AG20443 (cell line): Measurements from ENCODE around the gene CNGA3.

ENCODE experiments used
- DNase-seq: peaks from one replicate; pipeline ENCODE4 v3.0.0; 2012; ENCODE audit warnings: low spot score, mixed read lengths

The CNGA3 gene

GRCh38 chr2:98377544-98377943 lies 31.3 kb downstream of the CNGA3 start:
- DNase-seq, result no peak

GRCh38 chr2:98378196-98378595 lies 31.9 kb downstream of the CNGA3 start:
- DNase-seq, result no peak

- peak; percentile 79 for DNase-seq
These were observed 32.6 kb downstream of the CNGA3 start for GRCh38 chr2:98378901-98379300.

- DNase-seq, result no peak
These were observed 33.3 kb downstream of the CNGA3 start for GRCh38 chr2:98379311-98380202.

- DNase-seq, result no peak
These were observed 33.9 kb downstream of the CNGA3 start for GRCh38 chr2:98380203-98380535.

- DNase-seq, result no peak
These were observed 35.2 kb downstream of the CNGA3 start for GRCh38 chr2:98381494-98381893.

GRCh38 chr2:98382086-98382485 lies 35.8 kb downstream of the CNGA3 start:
- DNase-seq, result no peak

- DNase-seq, result no peak
These were observed 36.5 kb downstream of the CNGA3 start for GRCh38 chr2:98382739-98383138.

- no peak for DNase-seq
These were observed 36.9 kb downstream of the CNGA3 start for GRCh38 chr2:98383166-98383565.

GRCh38 chr2:98385050-98385699 lies 38.9 kb downstream of the CNGA3 start:
- DNase-seq, result peak; percentile 91

GRCh38 chr2:98387478-98387877 lies 41.2 kb downstream of the CNGA3 start:
- DNase-seq, result no peak

- DNase-seq, result no peak
These were observed 41.8 kb downstream of the CNGA3 start for GRCh38 chr2:98388081-98388480.

- no peak for DNase-seq
These were observed 42.5 kb downstream of the CNGA3 start for GRCh38 chr2:98388601-98389250.

- DNase-seq, result no peak
These were observed 43.0 kb downstream of the CNGA3 start for GRCh38 chr2:98389251-98389605.

GRCh38 chr2:98390571-98391476 lies 44.6 kb downstream of the CNGA3 start:
- DNase-seq, result no peak

- no peak for DNase-seq
These were observed 45.5 kb downstream of the CNGA3 start for GRCh38 chr2:98391581-98392270.

- no peak for DNase-seq
These were observed 47.1 kb downstream of the CNGA3 start for GRCh38 chr2:98393354-98393753.

GRCh38 chr2:98394595-98395153 lies 48.4 kb downstream of the CNGA3 start:
- DNase-seq, result no peak

- no peak for DNase-seq
These were observed 49.7 kb downstream of the CNGA3 start for GRCh38 chr2:98395977-98396376.

GRCh38 chr2:98396745-98397355 lies 50.6 kb downstream of the CNGA3 start:
- no peak for DNase-seq

- no peak for DNase-seq
These were observed 52.9 kb downstream of the CNGA3 start for GRCh38 chr2:98399140-98399539.
